OCI-LY7 (cell line): Measurements from ENCODE around the gene COBL. TPM values are rescaled to one million over a fixed set of nuclear protein-coding genes. Genes with fewer than 3 reads are reported as not detected.

Experiments
- BruUV-seq: library from RNA; stranded (reverse); fragments of 400-500 nt; replicated peaks from 2 replicates; lab custom pipeline; 2021; lab: Mats Ljungman, UMichigan
- CTCF ChIA-PET: fragments of 300-600 bp; sonication (Branson Sonifier 250); formaldehyde crosslinking; loops from one replicate; lab custom pipeline; 2022; ENCODE audit warnings: antibody characterized with exemption; ENCODE audit not compliant: unreplicated experiment; lab: Charles Lee
- POLR2A ChIA-PET: fragments of 300-600 bp; sonication (Branson Sonifier 250); formaldehyde crosslinking; loops from one replicate; lab custom pipeline; 2022; ENCODE audit warnings: antibody characterized with exemption; lab: Charles Lee
- DNase-seq: peaks from one replicate; pipeline ENCODE4 v3.0.0-alpha.2; 2015; ENCODE audit warnings: low spot score
- H2AFZ ChIP-seq: fragments of 200-600 bp; sonication (generic), shearing (Covaris generic); 2 replicates; pipeline ENCODE4 v1.6.1; 2014; ENCODE audit warnings: mild to moderate bottlenecking, antibody characterized with exemption, low read length, moderate library complexity
- H3K27ac ChIP-seq: fragments of 200-600 bp; sonication (generic); 2 replicates; pipeline ENCODE4 v1.5.1; 2014; ENCODE audit warnings: mixed run types, low read depth, mild to moderate bottlenecking, moderate library complexity, low read length, inconsistent platforms; ENCODE audit not compliant: poor library complexity, severe bottlenecking
- H3K36me3 ChIP-seq: fragments of 200-600 bp; sonication (generic); 2 replicates; pipeline ENCODE4 v1.6.1; 2014; ENCODE audit warnings: mild to moderate bottlenecking, antibody characterized with exemption, low read length, moderate library complexity, mixed read lengths; ENCODE audit not compliant: insufficient read depth
- H3K4me1 ChIP-seq: fragments of 200-600 bp; sonication (generic); 2 replicates; pipeline ENCODE4 v1.5.1; 2014; ENCODE audit warnings: mild to moderate bottlenecking, low read length; ENCODE audit not compliant: insufficient read depth, poor library complexity, severe bottlenecking
- H3K4me2 ChIP-seq: fragments of 200-600 bp; sonication (generic); 2 replicates; pipeline ENCODE4 v1.6.1; 2014; ENCODE audit warnings: mild to moderate bottlenecking, low read length
- H3K4me3 ChIP-seq: fragments of 200-600 bp; sonication (generic); 2 replicates; pipeline ENCODE4 v1.5.1; 2014; ENCODE audit warnings: mild to moderate bottlenecking, low read depth, low read length; ENCODE audit not compliant: poor library complexity, severe bottlenecking
- H3K79me2 ChIP-seq: fragments of 200-600 bp; sonication (generic); 2 replicates; pipeline ENCODE4 v1.6.1; 2016; ENCODE audit warnings: low read depth, mild to moderate bottlenecking, low read length, moderate library complexity, mixed read lengths; ENCODE audit not compliant: insufficient read depth
- H3K9me2 ChIP-seq: fragments of 200-600 bp; sonication (generic); 2 replicates; pipeline ENCODE4 v1.6.1; 2016; ENCODE audit warnings: mild to moderate bottlenecking, low read length, mixed read lengths; ENCODE audit not compliant: insufficient read depth
- H3K9me3 ChIP-seq: fragments of 200-600 bp; sonication (generic); 2 replicates; pipeline ENCODE4 v1.6.1; 2014; ENCODE audit warnings: mild to moderate bottlenecking, mixed run types, low read length, mixed read lengths
- H4K20me1 ChIP-seq: fragments of 200-600 bp; sonication (generic); 2 replicates; pipeline ENCODE4 v1.6.1; 2014; ENCODE audit warnings: mild to moderate bottlenecking, antibody characterized with exemption, low read length, moderate library complexity, mixed read lengths; ENCODE audit not compliant: insufficient read depth
- CTCF ChIP-seq: fragments of 200-600 bp; sonication (generic); conservative IDR thresholded peaks from 2 replicates; pipeline ENCODE4 v1.5.1; 2014; ENCODE audit warnings: mild to moderate bottlenecking, antibody characterized with exemption, low read length, moderate library complexity, mixed read lengths
- EZH2phosphoT487 ChIP-seq: fragments of 200-600 bp; sonication (generic); IDR thresholded peaks from 2 replicates; pipeline ENCODE4 v1.6.1; 2018; ENCODE audit warnings: low read depth, borderline replicate concordance, mild to moderate bottlenecking, mixed run types, antibody characterized with exemption, low read length, moderate library complexity, mixed read lengths
- intact Hi-C: fragments of 100-400 bp; cut with micrococcal nuclease; formaldehyde crosslinking; loops from one replicate; pipeline ENCODE4 v1.10.0; 2022; ENCODE audit not compliant: unreplicated experiment
- total RNA-seq, 2 experiments: library from RNA; depleted of rRNA in 1 of 2; stranded (reverse); fragments of >200 nt in 1 of 2; shearing (Covaris generic) in 1 of 2; gene quantifications; 2 replicates each; pipeline ENCODE4 v1.2.3, GENCODE V29; 2014 to 2022

COBL gene
- total RNA-seq, 2 experiments from 2014 or later, result not detected

- intact Hi-C loops, result no loop called here
- H3K4me2 ChIP-seq, result no peak overlapping the region
- no peaks in the 10 kb centered on the region; the same call in 1 of the 2 replicates for H4K20me1 ChIP-seq
- no peak for DNase-seq
- no peaks in the 10 kb centered on the region for H3K9me2 ChIP-seq
- H3K4me3 ChIP-seq, result no peak overlapping the region
- H3K79me2 ChIP-seq, result no peaks in the 10 kb centered on the region
- H3K9me3 ChIP-seq, result no peaks in the 10 kb centered on the region
- H3K27ac ChIP-seq, result no peak overlapping the region
- ChIA-PET CTCF (no interaction called here), POLR2A (interaction anchor here (0.5 to 1.1 kb wide), 3 partner anchors 10 to 17 kb away, joined by 3 to 6 read pairs (median 3); no protein-coding TSS in a partner anchor)
- no TSS peak for BruUV-seq
- H3K4me1 ChIP-seq, result no peaks in the 10 kb centered on the region
- no peaks in the 10 kb centered on the region for H3K36me3 ChIP-seq
- TF ChIP-seq EZH2phosphoT487 (no peak), CTCF (no peak)
- H2AFZ ChIP-seq, result no peak overlapping the region
Measured at GRCh38 chr7:51273360-51273759, 43.2 kb downstream of the COBL start.

- no peak for DNase-seq
- no peaks in the 10 kb centered on the region for H3K4me1 ChIP-seq
- H3K79me2 ChIP-seq, result no peaks in the 10 kb centered on the region
- no peak overlapping the region for H2AFZ ChIP-seq
- no peaks in the 10 kb centered on the region for H3K9me3 ChIP-seq
- POLR2A ChIA-PET, result interaction anchor here (0.6 kb wide), 1 partner anchor 49 kb away, joined by 3 read pairs; no protein-coding TSS in a partner anchor
- H3K9me2 ChIP-seq, result no peaks in the 10 kb centered on the region
- H4K20me1 ChIP-seq, result no peaks in the 10 kb centered on the region; the same call in 1 of the 2 replicates
- no peak overlapping the region for H3K4me3 ChIP-seq
- CTCF ChIA-PET, result no interaction called here
- no peak overlapping the region for H3K4me2 ChIP-seq
- intact Hi-C loops, result no loop called here
- no peaks in the 10 kb centered on the region for H3K36me3 ChIP-seq
- H3K27ac ChIP-seq, result no peak overlapping the region
- BruUV-seq, result no TSS peak
- TF ChIP-seq CTCF (no peak), EZH2phosphoT487 (no peak)
Measured at GRCh38 chr7:51270965-51271364, 45.6 kb downstream of the COBL start.

DNA sequence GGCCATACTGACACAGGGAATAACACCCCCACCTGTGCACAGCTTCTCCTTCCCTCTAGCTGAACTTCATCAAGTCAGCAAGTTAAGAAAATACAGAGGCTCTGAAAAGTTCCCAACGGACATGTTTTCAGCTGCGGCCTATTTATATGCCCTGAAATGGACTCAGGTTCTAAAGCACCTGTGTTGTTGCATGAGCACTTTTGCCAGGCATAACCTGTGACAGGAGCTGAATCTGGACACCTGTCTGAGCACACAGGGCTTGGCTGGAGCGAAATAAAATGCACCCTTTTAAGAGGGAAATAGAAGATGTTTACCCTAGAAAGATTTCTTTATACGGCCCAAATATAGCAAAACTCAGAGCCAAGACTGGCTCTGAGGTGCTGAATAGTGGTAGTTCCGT lies 46.7 kb downstream of the COBL start:
- no peaks in the 10 kb centered on the region for H3K79me2 ChIP-seq
- H3K4me1 ChIP-seq, result no peaks in the 10 kb centered on the region
- no peak overlapping the region for H3K27ac ChIP-seq
- no peaks in the 10 kb centered on the region for H3K9me2 ChIP-seq
- no peak overlapping the region for H3K4me3 ChIP-seq
- H2AFZ ChIP-seq, result no peak overlapping the region
- DNase-seq, result no peak
- no peaks in the 10 kb centered on the region for H3K9me3 ChIP-seq
- no peaks in the 10 kb centered on the region for H3K36me3 ChIP-seq
- ChIA-PET CTCF (no interaction called here), POLR2A (no interaction called here)
- TF ChIP-seq EZH2phosphoT487 (no peak), CTCF (no peak)
- BruUV-seq, result no TSS peak
- H4K20me1 ChIP-seq, result no peaks in the 10 kb centered on the region; the same call in 1 of the 2 replicates
- no peak overlapping the region for H3K4me2 ChIP-seq
- intact Hi-C loops, result no loop called here
